ENCODE measurements around the gene NSUN5.
A peak's percentile ranks its signal among the peaks of the same experiment; 100 is the strongest.

The NSUN5 gene

GRCh38 chr7:73343671-73344380 is 35.2 kb upstream of the NSUN5 start:
- no peaks in the 10 kb centered on the region for H3K27me3 ChIP-seq (ENCODE audit: insufficient read depth, low read depth, severe bottlenecking)
- DNase-seq: no peak
- H3K27ac ChIP-seq: no peak overlapping the region
- H3K9me3 ChIP-seq (ENCODE audit: severe bottlenecking): no peaks in the 10 kb centered on the region
- TF ChIP-seq CTCF (IDR thresholded peaks at IDR 0.05; ENCODE audit: low read depth, low read length): no peak
- H3K36me3 ChIP-seq: no peaks in the 10 kb centered on the region
- no peak overlapping the region for H3K4me3 ChIP-seq (ENCODE audit: low read depth, low read length)

GRCh38 chr7:73342645-73343044 is 34.0 kb upstream of the NSUN5 start:
- H3K4me3 ChIP-seq (ENCODE audit: low read depth, low read length): no peak overlapping the region
- H3K36me3 ChIP-seq: no peaks in the 10 kb centered on the region
- no peak for DNase-seq
- peak; percentile 32; the same call in 1 of the 2 replicates for TF ChIP-seq CTCF (IDR thresholded peaks at IDR 0.05; ENCODE audit: low read depth, low read length)
- no peak overlapping the region for H3K27ac ChIP-seq
- H3K9me3 ChIP-seq (ENCODE audit: severe bottlenecking): no peaks in the 10 kb centered on the region
- no peaks in the 10 kb centered on the region for H3K27me3 ChIP-seq (ENCODE audit: insufficient read depth, low read depth, severe bottlenecking)

- no peak overlapping the region for H3K4me3 ChIP-seq (ENCODE audit: low read depth, low read length)
- H3K36me3 ChIP-seq: no peaks in the 10 kb centered on the region
- DNase-seq: no peak
- no peak for TF ChIP-seq CTCF (IDR thresholded peaks at IDR 0.05; ENCODE audit: low read depth, low read length)
- no peaks in the 10 kb centered on the region for H3K9me3 ChIP-seq (ENCODE audit: severe bottlenecking)
- no peaks in the 10 kb centered on the region for H3K27me3 ChIP-seq (ENCODE audit: insufficient read depth, low read depth, severe bottlenecking)
- H3K27ac ChIP-seq: no peak overlapping the region
Observed at GRCh38 chr7:73341877-73342276, 33.3 kb upstream of the NSUN5 start.

GRCh38 chr7:73340514-73340913 is 31.9 kb upstream of the NSUN5 start:
- H3K9me3 ChIP-seq (ENCODE audit: severe bottlenecking): no peaks in the 10 kb centered on the region
- H3K27ac ChIP-seq: no peak overlapping the region
- TF ChIP-seq CTCF (IDR thresholded peaks at IDR 0.05; ENCODE audit: low read depth, low read length): no peak
- H3K36me3 ChIP-seq: no peaks in the 10 kb centered on the region
- H3K4me3 ChIP-seq (ENCODE audit: low read depth, low read length): no peak overlapping the region
- no peak for DNase-seq
- H3K27me3 ChIP-seq (ENCODE audit: insufficient read depth, low read depth, severe bottlenecking): no peaks in the 10 kb centered on the region

- Histone ChIP-seq H3K27me3 (ENCODE audit: insufficient read depth, low read depth, severe bottlenecking) (no peaks in the 10 kb centered on the region), H3K36me3 (no peaks in the 10 kb centered on the region), H3K9me3 (ENCODE audit: severe bottlenecking) (no peaks in the 10 kb centered on the region), H3K4me3 (ENCODE audit: low read depth, low read length) (no peak overlapping the region), H3K27ac (no peak overlapping the region)
- DNase-seq: no peak
- no peak for TF ChIP-seq CTCF (IDR thresholded peaks at IDR 0.05; ENCODE audit: low read depth, low read length)
Observed at GRCh38 chr7:73338321-73338720, 29.7 kb upstream of the NSUN5 start.

- Histone ChIP-seq H3K36me3 (no peaks in the 10 kb centered on the region), H3K27me3 (ENCODE audit: insufficient read depth, low read depth, severe bottlenecking) (no peaks in the 10 kb centered on the region), H3K4me3 (ENCODE audit: low read depth, low read length) (no peak overlapping the region), H3K27ac (no peak overlapping the region), H3K9me3 (ENCODE audit: severe bottlenecking) (no peaks in the 10 kb centered on the region)
- DNase-seq: no peak
- TF ChIP-seq CTCF (IDR thresholded peaks at IDR 0.05; ENCODE audit: low read depth, low read length): no peak
Observed at GRCh38 chr7:73332447-73332846, 23.8 kb upstream of the NSUN5 start.

Data from WERI-Rb-1 (cell line).